Left colon (tissue), 2 donors: ENCODE data around the gene HNMT. TPM values are rescaled to one million over a fixed set of nuclear protein-coding genes. Genes with fewer than 3 reads are reported as not detected.
"Not testable (repeated sequence)": the region's sequence is repeated elsewhere in the genome, so short reads cannot be mapped to it uniquely, and the experiment has no call there.

Experiments used
- ATAC-seq: fragments of 200-7000 bp; cut with Tn5 transposase; one replicate; pipeline ENCODE4 v1.9.1; 2020; ENCODE audit warnings: mild to moderate bottlenecking, moderate library complexity
- DNase-seq, 2 donors: peaks; one replicate each; pipeline ENCODE4 v3.0.0-alpha.2; 2020
- intact Hi-C, 2 donors: fragments of 100-400 bp; cut with DNase I in 1 of 2; cut with micrococcal nuclease in 1 of 2; formaldehyde crosslinking; loops; one replicate each; pipeline versions ENCODE4 v1.11.2 to v1.14.0; 2022; cut with DNase I, micrococcal nuclease
- long read RNA-seq: library from polyadenylated mRNA; unstranded; transcript quantifications from one replicate; pipeline ENCODE4 v2.0.0, GENCODE V29; 2021
- total RNA-seq, 2 donors: library from RNA; stranded (reverse); fragmentation: NEBNext Ultra II Directional; extraction: Animal tissue kit (Norgen Biotek cat#: 25700); gene quantifications; one replicate each; pipeline ENCODE4 v1.2.1, GENCODE V29; 2021
- donor health status: DM: no; HTN: no; CAD: no.
- donor health status: DM: yes; HTN: yes; CAD: no.

HNMT gene
- total RNA-seq, result 10 to 100 TPM; 74.0 to 78.2 TPM
- long read RNA-seq, transcript HNMT-202 (6 exons, 3,295 nt), result major isoform, 62 of 70 reads
- long read RNA-seq, partial matches to known transcripts, result 0 of 70 reads
- long read RNA-seq, other reads (novel, unspliced or antisense), result 4 of 70 reads

DNA sequence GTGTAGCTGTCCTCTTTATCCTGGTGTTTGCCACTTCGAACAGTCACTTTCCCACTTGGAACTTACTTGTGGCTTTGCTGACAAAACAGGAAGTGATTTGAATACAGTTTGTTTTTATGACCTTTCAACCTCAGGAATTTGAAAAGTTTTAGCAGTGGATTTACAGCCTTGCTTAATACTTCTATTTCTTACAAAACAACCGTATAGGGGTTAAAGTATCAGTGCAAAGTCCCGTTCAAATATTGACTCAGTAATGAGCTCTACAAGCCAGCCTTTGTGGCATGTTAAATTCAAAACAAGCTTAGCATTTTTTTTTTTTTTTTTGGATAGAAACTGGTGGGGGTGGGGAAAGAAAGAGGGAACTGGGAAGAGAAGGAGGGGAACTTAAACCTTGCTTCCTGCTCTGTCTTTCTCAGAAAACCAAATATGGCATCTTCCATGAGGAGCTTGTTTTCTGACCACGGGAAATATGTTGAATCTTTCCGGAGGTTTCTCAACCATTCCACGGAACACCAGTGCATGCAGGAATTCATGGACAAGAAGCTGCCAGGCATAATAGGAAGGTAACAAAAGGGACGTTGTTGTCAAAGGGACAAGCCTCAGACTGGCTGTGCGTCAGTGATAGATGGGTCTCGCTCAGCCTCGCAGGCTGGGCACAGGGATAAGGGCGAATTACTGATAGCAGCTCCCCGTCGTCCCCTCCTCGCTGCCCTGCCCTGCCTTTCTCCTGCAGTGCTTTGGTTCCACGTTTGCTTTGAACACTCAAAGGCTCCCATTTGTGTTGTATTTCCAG, at the start of gene HNMT:
Gene HNMT, plus strand, starts transcription at position 408 of the 793 bp plus-strand sequence. Its CDS starts 19 bp downstream, at position 427.
- DNase-seq (peak; percentile 51 to 64), ATAC-seq (peak; percentile 90)
- intact Hi-C loops, result no loop called here

DNA sequence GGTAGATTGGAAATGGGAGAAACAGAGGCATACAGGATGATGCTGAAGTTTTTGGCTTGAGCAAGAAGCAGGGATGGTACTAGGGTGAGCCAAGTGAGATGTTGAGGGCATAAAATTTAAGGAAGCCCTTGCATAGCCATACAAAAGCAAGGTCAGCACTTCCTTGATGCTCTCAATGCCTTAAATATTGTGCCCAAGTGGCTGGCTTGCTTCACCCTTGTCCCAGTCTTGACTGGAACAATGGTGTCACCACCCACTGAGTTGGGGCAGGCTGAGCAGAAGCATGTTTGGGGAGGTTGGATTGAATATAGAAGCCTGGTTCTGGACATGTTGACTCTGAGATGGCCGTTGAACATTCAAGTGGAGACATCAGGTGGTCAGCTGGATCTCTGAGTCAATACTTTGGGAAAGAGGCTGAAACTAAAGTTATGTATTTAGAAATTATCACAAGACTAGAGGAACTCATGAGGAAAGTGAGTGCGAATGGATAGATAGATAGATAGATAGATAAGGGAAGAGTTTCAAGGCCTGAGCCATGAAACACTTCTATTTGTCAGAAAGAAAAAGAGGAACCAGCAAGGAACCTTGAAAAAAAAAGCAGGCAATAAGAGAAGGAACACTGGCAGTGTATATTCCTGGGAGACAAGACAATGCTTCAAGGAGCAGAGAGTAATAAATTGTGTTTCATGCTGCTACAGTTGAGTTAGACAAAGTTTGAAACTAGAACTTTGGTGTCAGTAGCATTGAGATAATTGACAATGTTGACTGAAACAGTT, 43.0 kb upstream of the HNMT start:
- no peak for ATAC-seq
- no peak for DNase-seq
- intact Hi-C loops, result no loop called here

DNA sequence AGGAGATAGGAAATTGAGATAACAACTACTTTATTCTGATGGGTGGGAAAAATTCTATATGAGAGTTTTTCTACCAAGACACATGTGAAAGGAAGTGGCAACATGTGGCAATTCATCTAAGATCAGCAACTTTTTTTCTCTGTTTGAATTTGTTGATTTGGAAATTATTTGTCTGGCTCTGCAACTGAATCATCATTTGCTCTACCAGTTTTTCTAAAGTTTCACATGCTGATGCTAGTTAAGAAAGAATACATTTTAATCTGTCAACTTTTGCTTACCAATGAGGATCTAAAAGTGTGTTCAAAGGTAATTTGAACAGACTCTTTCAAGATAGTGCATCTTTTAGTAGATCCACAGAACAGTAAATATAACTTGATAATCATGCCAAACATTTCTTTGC, 42.1 kb upstream of the HNMT start:
- ATAC-seq, intact Hi-C loops: not testable (repeated sequence)

DNA sequence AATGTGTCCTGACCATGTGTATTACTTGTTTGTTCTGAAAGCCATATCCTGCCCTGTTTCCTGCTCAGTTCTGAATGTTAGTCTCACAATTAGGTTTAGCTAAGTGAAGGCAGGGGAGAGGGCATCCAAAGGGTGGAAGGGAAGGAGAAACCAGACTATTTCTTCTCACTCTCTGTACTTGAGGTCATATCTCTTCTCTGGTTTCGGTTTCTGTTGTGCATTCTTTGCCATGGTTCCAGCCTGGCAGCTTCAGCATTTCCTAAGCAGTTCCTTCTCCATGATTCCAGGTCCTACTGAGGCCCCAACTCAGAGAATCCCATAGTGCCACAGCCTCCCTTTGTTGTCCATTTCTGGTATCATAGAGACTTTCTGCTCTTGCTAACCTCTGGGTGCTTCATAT, 40.3 kb upstream of the HNMT start:
- intact Hi-C loops, result no loop called here
- peak; percentile 42 for ATAC-seq
- no peak for DNase-seq

More for the DNA sequence above, 42.1 kb upstream of the HNMT start:
- not testable (repeated sequence) for DNase-seq

GRCh38 chr2:137925599-137925998, 38.7 kb upstream of the HNMT start:
- no peak for DNase-seq
- intact Hi-C loops, result no loop called here
- ATAC-seq, result no peak

- DNase-seq (no peak), ATAC-seq (no peak)
- intact Hi-C loops, result no loop called here
Observed at GRCh38 chr2:137927846-137928245, 36.4 kb upstream of the HNMT start.

DNA sequence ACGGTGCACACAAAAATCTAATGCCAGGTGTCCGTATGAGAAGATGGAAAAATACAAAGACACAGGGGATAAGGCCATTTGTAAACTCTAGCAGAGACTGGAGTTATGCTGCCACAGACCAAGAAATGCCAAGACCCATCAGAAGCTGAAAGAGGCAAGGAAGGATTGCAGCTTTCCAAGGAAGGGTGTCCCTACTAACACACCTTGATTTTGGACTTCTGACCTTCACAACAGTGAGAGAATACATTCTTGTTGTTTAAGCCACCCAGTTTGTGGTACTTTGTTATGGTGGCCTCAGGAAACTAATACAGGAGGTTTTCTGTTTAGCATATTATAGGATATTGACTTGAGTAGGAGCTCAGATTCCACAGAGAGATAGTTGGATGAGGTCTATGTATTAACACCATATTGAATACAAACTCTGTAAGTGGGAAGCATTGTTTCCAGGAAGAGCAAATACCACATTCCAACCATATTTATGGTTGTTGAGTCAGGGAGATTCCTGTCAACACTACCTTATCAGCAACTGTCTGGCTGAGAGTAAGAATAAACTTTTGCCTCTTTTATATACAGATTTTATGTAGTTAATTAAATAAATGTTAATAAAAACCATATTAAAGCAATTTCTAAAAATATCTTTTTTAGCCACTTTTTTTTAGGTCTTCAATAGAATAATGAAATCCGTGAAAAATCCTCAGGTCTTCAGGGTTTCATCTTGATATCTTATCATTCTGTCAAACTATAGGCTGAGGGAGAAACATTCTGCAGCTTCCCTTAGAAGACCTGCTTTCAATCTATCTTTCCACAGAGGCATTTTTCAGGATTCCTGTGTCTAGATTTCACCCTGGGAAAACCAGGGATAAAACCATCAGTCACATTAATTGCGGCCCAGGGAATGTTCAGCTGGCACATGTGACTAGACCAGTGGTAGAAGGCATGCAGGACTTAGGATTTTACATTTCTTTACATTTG, 35.4 kb upstream of the HNMT start:
- ATAC-seq (peak; percentile 39), DNase-seq (no peak)
- intact Hi-C loops, result no loop called here

GRCh38 chr2:137929519-137929916, 34.8 kb upstream of the HNMT start:
- no peak for DNase-seq
- no peak for ATAC-seq
- intact Hi-C loops, result no loop called here

- DNase-seq, result no peak
- intact Hi-C loops, result no loop called here
- no peak for ATAC-seq
Observed at GRCh38 chr2:137930146-137930545, 34.1 kb upstream of the HNMT start.

DNA sequence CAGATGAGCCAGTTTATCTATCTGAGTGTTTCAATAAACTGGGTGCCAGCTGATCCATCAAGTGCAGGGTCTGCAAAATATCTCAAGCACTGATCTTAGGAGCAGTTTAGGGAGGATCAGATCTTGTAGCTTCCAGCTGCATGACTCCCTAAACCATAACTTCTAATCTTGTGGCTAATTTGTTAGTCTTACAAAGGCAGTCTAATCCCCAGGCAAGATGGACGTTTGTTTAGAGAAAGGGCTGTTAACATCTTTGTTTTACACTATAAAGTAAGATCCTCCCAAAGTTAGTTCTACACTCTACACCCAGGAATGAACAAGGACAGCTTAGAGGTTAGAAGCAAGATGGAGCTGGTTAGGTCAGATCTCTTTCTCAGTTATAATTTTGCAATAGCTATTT, 28.7 kb upstream of the HNMT start:
- intact Hi-C loops, result no loop called here
- no peak for ATAC-seq

DNA sequence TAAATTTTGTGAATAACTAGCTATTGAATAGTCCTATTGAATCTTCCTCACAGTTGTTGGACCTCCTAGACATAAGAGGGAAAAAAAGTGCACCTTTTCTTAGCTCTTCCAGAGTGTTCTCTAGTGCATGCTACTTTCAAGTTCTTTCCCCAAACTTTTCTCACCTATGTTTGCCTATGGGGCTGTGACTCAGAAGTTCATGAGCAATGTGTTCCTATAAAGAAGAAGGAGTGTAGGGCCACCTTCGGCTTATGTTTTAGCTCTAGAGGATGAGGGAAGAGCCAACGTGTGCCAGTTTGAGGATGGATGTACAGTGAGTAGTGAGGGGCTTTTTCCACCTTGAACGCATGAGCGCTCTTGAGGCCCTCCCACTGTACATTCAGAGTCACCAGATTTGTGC, 27.0 kb upstream of the HNMT start:
- ATAC-seq (no peak), DNase-seq (no peak)
- intact Hi-C loops, result no loop called here

More for the DNA sequence above, 28.7 kb upstream of the HNMT start:
- DNase-seq, result no peak

- ATAC-seq (no peak), DNase-seq (no peak)
- intact Hi-C loops, result no loop called here
Observed at GRCh38 chr2:137937778-137938177, 26.5 kb upstream of the HNMT start.

DNA sequence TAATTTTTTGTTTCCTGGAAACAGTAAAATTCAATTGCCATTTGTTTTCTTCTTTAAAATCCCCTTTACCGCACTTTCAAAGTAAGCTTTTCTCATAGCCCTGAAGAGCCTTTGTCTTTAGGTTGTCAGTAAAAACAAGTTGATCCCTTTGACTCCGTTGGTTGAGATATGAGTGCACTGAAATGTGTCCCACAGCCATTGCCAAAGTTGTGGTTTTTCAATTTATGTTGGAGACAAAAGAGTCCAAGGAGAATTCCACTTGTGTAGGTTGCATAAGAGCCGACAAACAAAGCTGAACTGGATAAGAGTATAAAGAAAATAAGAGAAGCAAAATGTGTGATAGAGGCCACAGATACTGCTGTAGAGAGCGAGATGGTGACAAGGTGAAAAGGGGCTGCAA, 26.1 kb upstream of the HNMT start:
- intact Hi-C loops, result no loop called here
- DNase-seq (no peak), ATAC-seq (no peak)

GRCh38 chr2:137939026-137939425, 25.2 kb upstream of the HNMT start:
- no peak for ATAC-seq
- DNase-seq, result no peak
- intact Hi-C loops, result no loop called here

GRCh38 chr2:137940154-137940553, 24.1 kb upstream of the HNMT start:
- ATAC-seq (peak; percentile 49), DNase-seq (no peak)
- intact Hi-C loops, result no loop called here

DNA sequence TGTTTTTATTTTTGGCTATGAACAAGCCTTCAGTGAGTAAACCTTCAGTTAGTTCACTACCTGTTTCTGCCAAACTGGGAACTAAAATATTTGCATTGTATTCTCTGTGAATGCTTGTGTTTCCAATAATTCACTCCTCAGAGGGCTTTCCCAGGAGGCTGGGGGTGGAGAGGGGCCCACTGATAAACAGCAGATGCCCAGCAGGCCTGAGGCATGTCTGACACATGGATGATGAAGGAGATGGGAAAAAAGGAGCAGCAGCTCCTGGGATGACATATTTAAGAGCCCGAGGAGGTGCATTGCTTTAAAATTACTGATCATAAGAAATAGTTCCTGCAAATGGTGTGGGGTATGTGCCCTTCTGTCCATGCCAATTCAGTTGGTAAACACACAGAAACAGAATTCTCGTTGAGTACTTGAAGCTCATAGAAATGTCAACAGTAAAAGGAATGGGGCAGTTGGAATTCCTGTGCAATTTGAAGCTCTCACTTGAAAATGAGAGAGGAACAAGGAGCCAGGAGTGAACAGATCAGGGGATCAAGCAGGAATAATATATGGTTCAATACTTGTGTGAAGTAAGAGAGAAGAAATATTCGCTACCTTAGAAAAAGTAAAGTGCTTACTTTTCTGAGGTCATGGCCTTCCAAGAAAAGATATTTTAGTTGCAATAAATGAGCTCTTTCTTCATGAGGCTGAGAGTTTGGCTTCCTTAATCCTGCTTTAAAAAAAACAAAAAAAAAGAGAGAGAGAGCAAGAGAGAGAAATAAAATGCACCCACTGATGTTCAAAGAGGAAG, 22.0 kb upstream of the HNMT start:
- intact Hi-C loops, result no loop called here
- DNase-seq, result no peak
- ATAC-seq, result no peak

- ATAC-seq (peak; percentile 51), DNase-seq (no peak)
- intact Hi-C loops, result no loop called here
Observed at GRCh38 chr2:137942833-137943677, 21.2 kb upstream of the HNMT start.
